ENCODE measurements around the gene APOH.
"Not testable (repeated sequence)": the region's sequence is repeated elsewhere in the genome, so short reads cannot be mapped to it uniquely, and the experiment has no call there.

The APOH gene, protein sequence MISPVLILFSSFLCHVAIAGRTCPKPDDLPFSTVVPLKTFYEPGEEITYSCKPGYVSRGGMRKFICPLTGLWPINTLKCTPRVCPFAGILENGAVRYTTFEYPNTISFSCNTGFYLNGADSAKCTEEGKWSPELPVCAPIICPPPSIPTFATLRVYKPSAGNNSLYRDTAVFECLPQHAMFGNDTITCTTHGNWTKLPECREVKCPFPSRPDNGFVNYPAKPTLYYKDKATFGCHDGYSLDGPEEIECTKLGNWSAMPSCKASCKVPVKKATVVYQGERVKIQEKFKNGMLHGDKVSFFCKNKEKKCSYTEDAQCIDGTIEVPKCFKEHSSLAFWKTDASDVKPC

DNA sequence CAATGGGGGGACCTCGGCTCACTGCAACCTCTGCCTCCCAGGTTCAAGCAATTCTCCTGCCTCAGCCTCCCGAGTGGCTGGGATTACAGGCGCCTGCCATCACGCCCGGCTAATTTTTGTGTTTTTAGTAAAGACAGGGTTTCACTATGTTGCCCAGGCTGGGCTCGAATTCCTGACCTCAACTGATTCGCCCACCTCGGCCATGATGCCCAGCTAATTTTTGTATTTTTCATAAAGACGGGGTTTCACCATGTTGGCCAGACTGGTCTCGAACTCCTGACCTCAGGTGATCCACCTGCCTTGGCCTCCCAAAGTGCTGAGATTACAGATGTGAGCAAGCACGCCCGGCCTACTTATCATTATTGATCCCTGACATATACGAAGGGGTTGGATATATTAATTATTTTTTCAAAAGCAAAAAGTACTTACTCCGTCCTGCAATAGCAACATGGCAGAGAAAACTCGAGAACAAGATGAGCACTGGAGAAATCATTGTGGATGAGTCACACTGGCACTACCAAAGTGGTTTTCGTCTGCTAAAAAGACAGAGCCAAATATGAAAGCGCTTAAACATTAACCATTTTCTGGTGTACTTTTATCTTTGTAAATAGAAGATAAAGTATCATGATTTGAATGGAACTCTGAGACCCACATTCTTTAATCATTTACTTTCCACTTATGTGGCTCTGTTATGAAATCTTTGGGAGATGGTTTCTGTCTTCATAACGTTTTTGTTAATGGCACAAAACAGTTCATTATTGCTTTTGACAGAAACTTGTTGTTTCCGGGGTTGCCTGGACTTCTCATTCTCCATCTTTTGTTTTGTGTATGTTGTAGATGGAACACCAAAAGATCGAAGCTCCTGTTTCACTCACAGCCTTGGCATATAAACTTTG, at the start of gene APOH:
Gene APOH (minus strand): TSS at position 529 of the 896 bp plus-strand sequence. CDS start 36 bp downstream, at position 493.
- DNase-seq (ENCODE audit: low read depth), result no peak

GRCh38 chr17:66277191-66277590, 48.0 kb upstream of the APOH start:
- DNase-seq (ENCODE audit: low read depth), result no peak

- DNase-seq (ENCODE audit: low read depth), result no peak
These were observed 47.2 kb upstream of the APOH start for GRCh38 chr17:66276328-66276937.

DNA sequence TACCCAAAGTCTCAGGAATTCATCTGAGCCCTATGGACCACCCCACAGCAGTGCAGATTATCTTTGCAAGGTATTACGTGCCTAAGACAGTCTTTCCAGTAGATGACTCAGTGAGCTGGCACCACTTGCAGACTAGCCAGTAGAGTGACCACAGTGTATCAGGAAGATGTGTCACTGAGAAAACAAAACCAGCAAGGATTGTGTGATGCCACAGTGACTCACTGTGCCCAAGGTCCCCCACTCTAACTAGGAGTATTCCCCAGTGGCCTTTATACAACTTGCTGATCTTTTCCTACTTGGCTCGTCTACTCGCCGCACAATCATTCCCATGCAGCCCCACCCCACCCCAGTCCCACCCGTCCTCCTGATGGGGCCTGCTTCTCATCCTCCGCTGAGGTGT, 46.4 kb upstream of the APOH start:
- DNase-seq (ENCODE audit: low read depth), result no peak

DNA sequence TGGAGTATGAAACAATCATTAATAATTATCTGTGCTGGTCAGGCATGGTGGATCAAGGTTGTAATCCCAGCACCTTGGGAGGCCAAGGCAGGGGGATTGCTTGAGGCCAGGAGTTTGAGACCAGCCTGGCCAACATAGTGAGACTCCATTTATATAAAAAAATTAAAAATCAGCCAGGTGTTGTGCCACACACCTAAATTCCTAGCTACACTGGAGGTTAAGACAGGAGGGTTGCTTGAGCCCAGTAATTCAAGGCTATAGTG, 44.3 kb upstream of the APOH start:
- no peak for DNase-seq (ENCODE audit: low read depth)

DNA sequence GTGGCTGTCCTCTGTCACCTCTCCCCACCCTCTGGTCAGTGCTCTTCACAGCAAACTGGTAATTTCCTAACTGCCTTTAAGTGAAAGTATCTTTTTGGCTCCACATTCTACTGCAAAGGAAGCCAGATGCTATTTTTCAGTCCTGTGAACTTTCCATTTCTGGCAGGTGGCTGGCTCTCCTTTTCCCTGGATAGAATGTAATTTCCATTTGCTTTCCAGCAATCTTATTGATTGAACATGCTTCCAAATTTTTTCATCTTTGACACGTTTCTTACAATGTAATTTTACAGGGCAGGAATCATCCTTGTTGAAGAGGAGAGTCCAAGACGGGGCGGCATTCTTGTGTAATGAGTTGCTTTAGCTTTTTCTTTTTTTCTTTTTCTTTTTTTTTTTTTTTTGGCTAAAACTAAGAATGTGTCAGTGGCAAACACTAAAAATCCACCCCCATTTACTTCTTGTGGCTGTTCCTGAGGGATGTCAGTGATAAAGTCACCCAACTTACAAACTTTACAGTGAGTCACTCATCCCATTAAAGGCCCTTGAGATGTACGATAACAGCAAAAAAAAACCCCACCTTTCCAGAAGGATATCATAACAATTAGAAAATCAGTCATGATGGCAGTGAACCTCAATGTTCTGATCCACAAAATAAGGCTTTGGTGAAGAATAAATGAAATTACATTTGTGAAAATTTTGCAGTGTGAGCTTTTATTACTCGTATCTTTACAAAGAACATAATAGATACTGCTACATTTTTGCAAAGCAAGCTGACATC, 43.8 kb upstream of the APOH start:
- no peak for DNase-seq (ENCODE audit: low read depth)

DNA sequence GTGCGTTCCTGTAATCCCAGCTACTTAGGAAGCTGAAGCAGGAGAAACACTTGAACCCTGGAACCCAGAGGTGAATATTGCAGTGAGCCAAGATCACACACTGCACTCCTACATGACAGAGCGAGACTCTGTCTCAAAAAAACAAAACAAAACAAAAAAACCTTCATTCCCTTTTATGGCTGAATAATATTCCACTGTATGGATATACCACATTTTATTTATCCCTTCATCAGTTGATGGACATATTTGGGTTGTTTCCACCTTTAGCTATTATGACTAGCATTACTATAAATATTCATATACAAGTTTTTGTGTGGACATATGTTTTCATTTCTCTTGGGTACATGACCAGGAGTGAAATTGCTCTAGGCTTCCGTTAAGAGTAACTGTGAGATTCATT, 42.3 kb upstream of the APOH start:
- no peak for DNase-seq (ENCODE audit: low read depth)

- no peak for DNase-seq (ENCODE audit: low read depth)
These were observed 40.9 kb upstream of the APOH start for GRCh38 chr17:66270106-66270505.

GRCh38 chr17:66268247-66268927, 39.2 kb upstream of the APOH start:
- DNase-seq (ENCODE audit: low read depth), result no peak

- DNase-seq (ENCODE audit: low read depth), result no peak
These were observed 35.5 kb upstream of the APOH start for GRCh38 chr17:66264696-66265095.

DNA sequence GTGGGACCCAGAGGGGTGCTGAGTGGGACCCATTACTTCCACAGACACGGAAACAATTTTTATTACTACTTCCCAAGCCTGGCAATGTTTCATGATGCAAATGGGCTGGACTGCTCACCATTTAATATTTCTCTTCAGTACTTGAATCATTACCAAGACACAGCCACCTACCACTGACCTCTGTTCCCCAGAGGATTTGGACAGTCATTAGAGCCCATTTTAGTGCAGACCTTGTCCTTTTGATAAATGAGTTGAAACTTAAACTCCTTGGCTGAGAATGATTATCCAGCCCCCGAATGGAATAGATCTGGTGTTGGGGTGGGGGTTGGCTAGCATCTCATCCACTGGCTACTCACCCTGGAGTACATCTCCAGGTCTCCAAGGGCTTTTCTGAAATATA, 33.6 kb upstream of the APOH start:
- DNase-seq (ENCODE audit: low read depth), result no peak

DNA sequence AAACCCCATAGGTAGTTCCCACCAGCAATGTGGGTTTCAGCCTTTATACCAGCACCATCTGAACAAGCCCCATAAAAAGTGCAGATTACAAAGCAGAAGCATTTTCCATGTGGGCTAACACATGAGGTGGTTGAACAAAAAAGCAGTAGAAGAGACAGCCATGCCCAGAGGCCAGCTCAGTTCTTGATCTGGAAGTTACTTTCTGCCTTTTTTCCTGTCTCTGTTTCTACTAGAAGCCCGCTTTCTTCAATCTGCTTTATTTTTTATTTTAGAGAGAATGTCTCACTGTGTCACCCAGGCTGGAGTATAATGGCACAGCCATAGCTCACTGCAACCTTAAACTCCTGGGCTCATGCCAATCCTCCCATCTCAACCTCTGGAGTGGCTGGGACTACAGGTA, 31.5 kb upstream of the APOH start:
- DNase-seq (ENCODE audit: low read depth), result no peak

- no peak for DNase-seq (ENCODE audit: low read depth)
These were observed 31.1 kb upstream of the APOH start for GRCh38 chr17:66260275-66260674.

- DNase-seq (ENCODE audit: low read depth), result no peak
These were observed 26.3 kb upstream of the APOH start for GRCh38 chr17:66255527-66255971.

DNA sequence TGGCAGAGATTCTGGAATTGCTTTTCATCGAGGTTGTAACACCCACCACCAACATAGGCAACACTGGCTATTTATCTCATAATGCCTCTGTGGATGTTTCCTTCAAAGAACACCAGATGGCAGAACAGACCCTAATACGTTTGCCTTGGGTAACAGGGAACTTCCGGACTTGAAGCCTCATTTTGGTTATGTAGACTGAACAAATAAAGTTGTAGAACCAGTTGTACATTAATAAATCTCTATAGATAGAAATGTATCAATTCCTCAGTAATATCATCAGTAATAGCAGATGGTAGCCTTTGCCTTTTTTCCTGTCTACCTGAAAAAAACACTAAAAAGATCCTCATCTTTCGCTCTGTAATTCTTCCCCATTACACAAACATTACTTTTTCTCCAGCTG, 25.9 kb upstream of the APOH start:
- no peak for DNase-seq (ENCODE audit: low read depth)

DNA sequence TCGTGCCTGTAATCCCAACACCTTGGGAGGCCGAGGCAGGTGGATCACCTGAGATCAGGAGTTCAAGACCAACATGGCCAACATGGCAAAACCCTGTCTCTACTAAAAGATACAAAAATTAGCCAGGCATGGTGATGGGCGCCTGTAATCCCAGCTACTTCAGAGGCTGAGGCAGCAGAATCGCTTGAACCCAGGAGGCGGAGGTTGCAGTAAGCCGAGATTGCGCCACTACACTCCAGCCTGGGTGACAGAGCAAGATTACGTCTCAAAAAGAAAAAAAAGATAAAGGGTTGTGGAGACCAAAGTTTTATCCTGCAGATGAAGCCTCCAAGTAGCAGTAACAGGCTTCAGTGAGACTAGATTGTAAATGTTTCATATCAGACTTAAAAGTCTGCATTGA, 24.2 kb upstream of the APOH start:
- DNase-seq (ENCODE audit: low read depth), result not testable (repeated sequence)

GRCh38 chr17:66250686-66251085, 21.5 kb upstream of the APOH start:
- DNase-seq (ENCODE audit: low read depth), result no peak

DNA sequence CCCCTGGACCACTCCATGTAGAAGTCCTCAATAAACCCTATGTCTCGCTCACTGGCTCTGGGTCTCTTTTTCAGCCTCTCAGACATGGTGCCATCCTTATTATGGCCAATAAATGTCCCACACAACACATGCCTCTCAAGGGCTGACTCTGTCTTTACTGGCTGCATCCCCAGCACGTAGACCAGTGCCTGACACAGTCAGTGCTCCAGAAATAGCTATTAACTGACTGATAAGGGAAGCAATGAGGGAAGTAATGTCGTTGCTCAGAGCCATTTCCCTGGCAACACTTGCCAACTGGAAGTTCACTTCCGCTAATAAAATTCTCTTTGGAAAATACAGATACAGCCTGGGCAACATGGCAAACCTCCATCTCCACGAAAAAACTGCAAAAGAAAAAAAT, 19.1 kb upstream of the APOH start:
- DNase-seq (ENCODE audit: low read depth), result no peak

- no peak for DNase-seq (ENCODE audit: low read depth)
These were observed 12.6 kb upstream of the APOH start for GRCh38 chr17:66241839-66242238.

DNA sequence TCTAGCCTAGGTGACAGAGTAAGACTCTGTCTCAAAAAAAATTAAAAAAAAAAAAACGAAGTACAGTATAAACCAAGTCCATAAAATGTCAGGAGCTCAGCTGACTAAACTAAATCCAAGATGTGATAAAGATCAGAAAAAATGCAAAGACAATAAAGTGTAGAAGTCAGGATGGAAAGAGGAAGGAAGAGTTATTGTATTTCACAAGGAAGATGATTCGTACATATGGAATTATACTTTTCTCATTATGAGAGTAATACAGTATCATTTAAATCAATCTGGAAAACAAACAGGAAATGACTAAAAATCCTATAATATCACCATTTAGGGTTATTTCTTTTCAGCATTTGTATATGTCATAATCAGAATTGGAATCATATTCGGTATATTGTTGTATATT, 11.4 kb upstream of the APOH start:
- no peak for DNase-seq (ENCODE audit: low read depth)

DNA sequence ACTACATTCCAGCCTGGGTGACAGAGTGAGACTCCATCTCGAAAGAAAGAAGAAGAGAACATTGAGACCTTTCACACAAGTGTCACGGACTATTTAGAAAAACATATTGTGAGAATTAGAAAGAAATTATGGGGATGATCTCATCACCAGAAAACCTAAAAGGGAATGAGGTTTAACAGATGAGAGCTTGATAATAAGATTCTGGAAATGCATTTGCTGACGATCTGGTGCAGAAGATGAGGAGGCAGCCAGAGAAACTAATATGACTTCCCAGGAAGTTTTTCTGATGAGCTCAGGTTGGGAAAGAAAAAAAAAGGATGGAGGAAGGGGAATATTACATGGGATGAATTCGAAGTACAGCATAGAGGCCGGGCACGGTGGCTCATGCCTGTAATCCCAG, 10.8 kb upstream of the APOH start:
- DNase-seq (ENCODE audit: low read depth), result no peak

All from stimulated activated CD8-positive, alpha-beta memory T cell treated with anti-CD3 and anti-CD28 coated beads, Interleukin-15, amount 100 ng/mL, for 1 hour (primary cell).